Panc1 (cell line): ENCODE results near the gene FOXO6. TPM values are rescaled to one million over a fixed set of nuclear protein-coding genes. Genes with fewer than 3 reads are reported as not detected.

ENCODE experiments used
- ATAC-seq: fragments of 200-7000 bp; cut with Tn5 transposase; 2 replicates; pipeline ENCODE4 v1.9.1; 2020; ENCODE audit warnings: mild to moderate bottlenecking, moderate library complexity
- BruUV-seq: library from RNA; stranded (reverse); fragments of 400-500 nt; replicated peaks from 2 replicates; lab custom pipeline; 2021; lab: Mats Ljungman, UMichigan
- CTCF ChIA-PET: fragments of 300-600 bp; sonication (Branson Sonifier 250); formaldehyde crosslinking; loops from one replicate; lab custom pipeline; 2022; ENCODE audit warnings: antibody characterized with exemption; lab: Charles Lee
- POLR2A ChIA-PET: fragments of 300-600 bp; sonication (Branson Sonifier 250); formaldehyde crosslinking; loops from one replicate; lab custom pipeline; 2022; ENCODE audit warnings: antibody characterized with exemption; lab: Charles Lee
- DNase-seq: peaks from one replicate; pipeline ENCODE4 v3.0.0-alpha.2; 2010; ENCODE audit warnings: low read depth, low spot score
- H3K27ac ChIP-seq: 2 replicates; pipeline ENCODE4 v1.5.1; 2011; ENCODE audit warnings: mild to moderate bottlenecking, low read length, inconsistent platforms
- H3K27me3 ChIP-seq: fragments of 200-500 bp; sonication (Bioruptor generic); 2 replicates; pipeline ENCODE4 v1.6.0; 2014; ENCODE audit warnings: low read length, inconsistent platforms; ENCODE audit not compliant: control insufficient read depth, insufficient read depth
- H3K36me3 ChIP-seq: fragments of 200-500 bp; sonication (Bioruptor generic); 2 replicates; pipeline ENCODE4 v1.5.1; 2014; ENCODE audit warnings: inconsistent platforms, mild to moderate bottlenecking, low read length, moderate library complexity; ENCODE audit not compliant: control insufficient read depth, insufficient read depth
- H3K4me1 ChIP-seq: 2 replicates; pipeline ENCODE4 v1.5.1; 2011; ENCODE audit warnings: inconsistent platforms, mild to moderate bottlenecking, low read length, moderate library complexity; ENCODE audit not compliant: control insufficient read depth, insufficient read depth
- H3K4me3 ChIP-seq, 2 experiments: 2 replicates each; pipeline ENCODE4 v1.5.1; 2011 to 2012; ENCODE audit warnings: low read depth in 2 of 2, low read length in 2 of 2, mild to moderate bottlenecking in 2 of 2, inconsistent platforms in 1 of 2, moderate library complexity in 1 of 2
- H3K9me3 ChIP-seq: fragments of 200-500 bp; sonication (Bioruptor generic); 2 replicates; pipeline ENCODE4 v1.5.1; 2014; ENCODE audit warnings: low read depth, mild to moderate bottlenecking, inconsistent platforms, low read length, moderate library complexity; ENCODE audit not compliant: control insufficient read depth, insufficient read depth
- CTCF ChIP-seq: fragments of 450-650 bp; IDR thresholded peaks from 2 replicates; pipeline ENCODE4 v1.5.1; 2017; ENCODE audit warnings: mild to moderate bottlenecking
- POLR2AphosphoS5 ChIP-seq: IDR thresholded peaks from 2 replicates; pipeline ENCODE4 v1.6.1; 2012; ENCODE audit warnings: mild to moderate bottlenecking, low read depth, low read length, moderate library complexity
- REST ChIP-seq, 2 experiments: IDR thresholded peaks; 2 replicates each; pipeline ENCODE4 v1.6.1; 2011 to 2012; ENCODE audit warnings: low read depth in 2 of 2, control low read depth in 1 of 2, low read length in 1 of 2, mild to moderate bottlenecking in 1 of 2, moderate library complexity in 1 of 2; ENCODE audit not compliant: insufficient read depth in 1 of 2
- SIN3A ChIP-seq: IDR thresholded peaks from 2 replicates; pipeline ENCODE4 v1.6.1; 2012; ENCODE audit warnings: low read depth, mild to moderate bottlenecking, low read length, moderate library complexity, borderline replicate concordance; ENCODE audit not compliant: insufficient read depth
- TCF7L2 ChIP-seq: IDR thresholded peaks from 2 replicates; pipeline ENCODE4 v1.6.1; 2011; ENCODE audit warnings: mild to moderate bottlenecking, low read depth, low read length, inconsistent platforms
- in situ Hi-C: cut with HindIII; loops from 2 replicates; pipeline ENCODE4 v1.10.0; 2016; ENCODE audit warnings: low sequenced_read_pairs, low pct_unique_long_range_greater_than_20kb
- intact Hi-C: fragments of 100-400 bp; cut with micrococcal nuclease; formaldehyde crosslinking; loops from one replicate; pipeline ENCODE4 v1.10.0; 2022; ENCODE audit not compliant: unreplicated experiment
- total RNA-seq: library from RNA; stranded (reverse); gene quantifications from one replicate; pipeline ENCODE4 v1.2.1, GENCODE V29; 2021; ENCODE audit not compliant: unreplicated experiment

FOXO6 gene
- total RNA-seq, 1 experiment from 2014 or later, result 2.5 TPM

- ATAC-seq (no peak), DNase-seq (no peak)
- Histone ChIP-seq H3K4me3 (no peak overlapping the region), H3K27ac (no peak overlapping the region), H3K36me3 (no peaks in the 10 kb centered on the region), H3K4me1 (peaks cover 7% of the 10 kb centered on the region), H3K9me3 (no peaks in the 10 kb centered on the region), H3K27me3 (no peaks in the 10 kb centered on the region)
- in situ Hi-C loops (no loop called here), intact Hi-C loops (no loop called here)
- BruUV-seq, result no TSS peak
- ChIA-PET POLR2A (no interaction called here), CTCF (no interaction called here)
- TF ChIP-seq SIN3A (no peak), TCF7L2 (no peak), CTCF (no peak), POLR2AphosphoS5 (no peak), REST (IDR thresholded peaks at IDR 0.05; ENCODE audit: insufficient read depth in 1 of 2, low read depth in 2 of 2, low read length in 1 of 2) (no peak)
Measured at GRCh38 chr1:41427122-41427913, 66.1 kb downstream of the FOXO6 start.

- H3K27ac ChIP-seq, result no peak overlapping the region
- ChIA-PET CTCF (no interaction called here), POLR2A (interaction anchor here (0.6 kb wide), 1 partner anchor 464 kb away, joined by 3 read pairs; no protein-coding TSS in a partner anchor)
- H3K9me3 ChIP-seq, result no peaks in the 10 kb centered on the region
- intact Hi-C loops, result no loop called here
- ATAC-seq, result no peak
- no peak for DNase-seq
- peaks cover 14% of the 10 kb centered on the region for H3K4me1 ChIP-seq
- in situ Hi-C loops, result no loop called here
- TF ChIP-seq REST (IDR thresholded peaks at IDR 0.05; ENCODE audit: insufficient read depth in 1 of 2, low read depth in 2 of 2, low read length in 1 of 2), result no peak
- TF ChIP-seq POLR2AphosphoS5, result no peak
- no peak for TF ChIP-seq CTCF
- TF ChIP-seq TCF7L2, result no peak
- no peak for TF ChIP-seq SIN3A
- BruUV-seq, result no TSS peak
- no peaks in the 10 kb centered on the region for H3K27me3 ChIP-seq
- H3K4me3 ChIP-seq, result no peak overlapping the region
- no peaks in the 10 kb centered on the region for H3K36me3 ChIP-seq
Measured at GRCh38 chr1:41427916-41428737, 66.9 kb downstream of the FOXO6 start.
